HCT116 (cell line): ENCODE measurements around the gene GALNT11. TPM values are rescaled to one million over a fixed set of nuclear protein-coding genes. Genes with fewer than 3 reads are reported as not detected.
"Not testable (repeated sequence)": the region's sequence is repeated elsewhere in the genome, so short reads cannot be mapped to it uniquely, and the experiment has no call there.

Source experiments
- ATAC-seq: fragments of 200-7000 bp; cut with Tn5 transposase; 2 replicates; pipeline ENCODE4 v1.9.1; 2020; ENCODE audit warnings: mild to moderate bottlenecking, moderate library complexity
- BruUV-seq: library from RNA; stranded (reverse); fragments of 400-500 nt; replicated peaks from 2 replicates; lab custom pipeline; 2021; lab: Mats Ljungman, UMichigan
- CTCF ChIA-PET: fragments of 300-600 bp; sonication (Branson Sonifier 250); formaldehyde crosslinking; loops from one replicate; lab custom pipeline; 2021; ENCODE audit warnings: antibody characterized with exemption; lab: Charles Lee
- POLR2A ChIA-PET: fragments of 300-600, 350-600 bp; sonication (Branson Sonifier 250); formaldehyde crosslinking; loops from one replicate; lab custom pipeline; 2021; ENCODE audit warnings: antibody characterized with exemption; lab: Charles Lee
- RAD21 ChIA-PET, 2 experiments: fragments of 300-600 bp; sonication (Branson Sonifier 250); formaldehyde crosslinking; loops; one replicate each; lab custom pipeline; 2023; ENCODE audit warnings: low total read pairs in 2 of 2; ENCODE audit not compliant: uncharacterized antibody in 2 of 2, unreplicated experiment in 2 of 2, low non-redundant PET in 1 of 2; lab: Charles Lee
- DNase-seq: peaks from one replicate; pipeline ENCODE4 v3.0.0-alpha.2; 2010; ENCODE audit warnings: low read depth, low spot score
- H2AFZ ChIP-seq: fragments of 200-600 bp; shearing (Covaris generic), sonication (generic); 2 replicates; pipeline ENCODE4 v1.6.1; 2017; ENCODE audit warnings: low read depth, mixed run types, mixed read lengths, antibody characterized with exemption, low read length; ENCODE audit not compliant: poor library complexity, severe bottlenecking
- H3K27ac ChIP-seq: 2 replicates; pipeline ENCODE4 v1.5.1; 2012; ENCODE audit warnings: low read depth, low read length
- H3K27me3 ChIP-seq: fragments of 200-600 bp; sonication (generic); 2 replicates; pipeline ENCODE4 v1.6.1; 2016; ENCODE audit warnings: mixed run types, low read length, mixed read lengths; ENCODE audit not compliant: insufficient read depth
- H3K36me3 ChIP-seq, 2 experiments: fragments of 200-500 bp in 1 of 2; fragments of 200-600 bp in 1 of 2; sonication (Bioruptor generic) in 1 of 2; sonication (generic) in 1 of 2; 2 replicates each; pipeline versions ENCODE4 v1.5.1 to v1.6.1; 2014 to 2016; ENCODE audit warnings: low read length in 2 of 2, inconsistent platforms in 1 of 2, mixed read lengths in 1 of 2, mixed run types in 1 of 2; ENCODE audit not compliant: insufficient read depth in 2 of 2, control insufficient read depth in 1 of 2
- H3K4me1 ChIP-seq, 2 experiments: fragments of 200-600 bp in 1 of 2; sonication (generic) in 1 of 2; 2 replicates each; pipeline versions ENCODE4 v1.5.1 to v1.6.1; 2012 to 2017; ENCODE audit warnings: low read length in 2 of 2, inconsistent platforms in 1 of 2, mild to moderate bottlenecking in 1 of 2, mixed read lengths in 1 of 2, mixed run types in 1 of 2, moderate library complexity in 1 of 2; ENCODE audit not compliant: insufficient read depth in 2 of 2, control insufficient read depth in 1 of 2
- H3K4me2 ChIP-seq: fragments of 200-600 bp; sonication (generic); 2 replicates; pipeline ENCODE4 v1.6.1; 2017; ENCODE audit warnings: mixed run types, low read length, mixed read lengths
- H3K4me3 ChIP-seq, 2 experiments: fragments of 200-600 bp in 1 of 2; sonication (generic) in 1 of 2; replicated peaks in 1 of 2; 2 replicates each; pipeline ENCODE4 v1.5.1; 2011 to 2016; ENCODE audit warnings: low read length in 2 of 2, control low read depth in 1 of 2, low read depth in 1 of 2, mild to moderate bottlenecking in 1 of 2, mixed read lengths in 1 of 2, mixed run types in 1 of 2
- H3K79me2 ChIP-seq: fragments of 200-600 bp; sonication (generic); 2 replicates; pipeline ENCODE4 v1.6.1; 2017; ENCODE audit warnings: mild to moderate bottlenecking, mixed run types, low read length, moderate library complexity, mixed read lengths; ENCODE audit not compliant: insufficient read depth
- H3K9ac ChIP-seq: fragments of 200-600 bp; sonication (generic); 2 replicates; pipeline ENCODE4 v1.6.1; 2016; ENCODE audit warnings: low read length, mixed read lengths
- H3K9me2 ChIP-seq: fragments of 200-600 bp; sonication (generic), shearing (Covaris generic); 2 replicates; pipeline ENCODE4 v1.6.1; 2017; ENCODE audit warnings: mixed run types, mild to moderate bottlenecking, moderate library complexity; ENCODE audit not compliant: insufficient read depth
- H3K9me3 ChIP-seq, 2 experiments: fragments of 200-500 bp in 1 of 2; fragments of 200-600 bp in 1 of 2; sonication (Bioruptor generic) in 1 of 2; sonication (generic) in 1 of 2; 2 replicates each; pipeline ENCODE4 v1.6.1; 2014 to 2017; ENCODE audit warnings: low read length in 2 of 2, mixed read lengths in 2 of 2, inconsistent platforms in 1 of 2, low read depth in 1 of 2, mild to moderate bottlenecking in 1 of 2, mixed run types in 1 of 2, moderate library complexity in 1 of 2; ENCODE audit not compliant: control insufficient read depth in 1 of 2, insufficient read depth in 1 of 2
- H4K20me1 ChIP-seq: fragments of 200-600 bp; sonication (generic), shearing (Covaris generic); 2 replicates; pipeline ENCODE4 v1.6.1; 2017; ENCODE audit warnings: mixed run types, mild to moderate bottlenecking, moderate library complexity; ENCODE audit not compliant: insufficient read depth
- CTCF ChIP-seq, 3 experiments: fragments of 200-600 bp in 1 of 3; sonication (generic) in 1 of 3; IDR thresholded peaks in 2 of 3; conservative IDR thresholded peaks in 1 of 3; 2 replicates each; pipeline ENCODE4 v1.5.1; 2012 to 2017; ENCODE audit warnings: low read depth in 2 of 3, low read length in 2 of 3, antibody characterized with exemption in 1 of 3, borderline replicate concordance in 1 of 3, control low read depth in 1 of 3, mild to moderate bottlenecking in 1 of 3, mixed read lengths in 1 of 3, mixed run types in 1 of 3, moderate library complexity in 1 of 3; ENCODE audit not compliant: insufficient read depth in 1 of 3
- EGR1 ChIP-seq: IDR thresholded peaks from 2 replicates; pipeline ENCODE4 v1.6.1; 2012; ENCODE audit warnings: low read depth
- ZBTB33 ChIP-seq: IDR thresholded peaks from 2 replicates; pipeline ENCODE4 v1.6.1; 2011; ENCODE audit warnings: mild to moderate bottlenecking, low read length, moderate library complexity; ENCODE audit not compliant: insufficient replicate concordance; ENCODE audit errors: extremely low read depth
- intact Hi-C: fragments of 100-400 bp; cut with micrococcal nuclease; formaldehyde crosslinking; loops from 2 replicates; pipeline ENCODE4 v1.10.0; 2022
- total RNA-seq: library from RNA; stranded (reverse); gene quantifications from one replicate; pipeline ENCODE4 v1.2.1, GENCODE V29; 2021; ENCODE audit not compliant: unreplicated experiment

The GALNT11 gene
- total RNA-seq, 1 experiment from 2014 or later, result 28.9 TPM

GRCh38 chr7:152081088-152081487, 55.6 kb downstream of the GALNT11 start:
- H3K27me3 ChIP-seq, result no peaks in the 10 kb centered on the region
- RAD21 ChIA-PET, result no interaction called here
- POLR2A ChIA-PET, result no interaction called here
- H3K36me3 ChIP-seq, result no peaks in the 10 kb centered on the region
- CTCF ChIA-PET, result no interaction called here
- DNase-seq, result no peak
- no peak overlapping the region for H3K27ac ChIP-seq
- H4K20me1 ChIP-seq, result no peaks in the 10 kb centered on the region
- H3K9me3 ChIP-seq, result no peaks in the 10 kb centered on the region
- peaks cover 4% of the 10 kb centered on the region; the same call in 1 of the 2 replicates for H3K79me2 ChIP-seq
- H2AFZ ChIP-seq, result no peak overlapping the region
- no peaks in the 10 kb centered on the region for H3K9me2 ChIP-seq
- H3K4me3 ChIP-seq, result no peak overlapping the region
- TF ChIP-seq EGR1, result no peak
- TF ChIP-seq CTCF (IDR thresholded peaks at IDR 0.05 in 2 of 3, conservative IDR thresholded peaks at IDR 0.05 in 1 of 3; ENCODE audit: borderline replicate concordance in 1 of 3, insufficient read depth in 1 of 3, low read depth in 2 of 3, low read length in 2 of 3), result no peak
- TF ChIP-seq ZBTB33, result no peak
- H3K4me1 ChIP-seq, result no peaks in the 10 kb centered on the region; a peak in 1 of 4 replicates
- H3K4me2 ChIP-seq, result no peak overlapping the region
- H3K9ac ChIP-seq, result no peak overlapping the region
- ATAC-seq, result no peak
- no TSS peak for BruUV-seq
- intact Hi-C loops, result no loop called here

- H3K79me2 ChIP-seq, H3K4me3 ChIP-seq, RAD21 ChIA-PET, H3K36me3 ChIP-seq, H4K20me1 ChIP-seq, H3K9ac ChIP-seq, H3K9me3 ChIP-seq, H3K4me1 ChIP-seq, DNase-seq, POLR2A ChIA-PET, H2AFZ ChIP-seq, BruUV-seq, H3K27ac ChIP-seq, ATAC-seq, intact Hi-C loops, CTCF ChIA-PET, H3K4me2 ChIP-seq, H3K9me2 ChIP-seq, H3K27me3 ChIP-seq: not testable (repeated sequence)
Observed at GRCh38 chr7:152082073-152082721, 56.7 kb downstream of the GALNT11 start.
